Esophagus muscularis mucosa (tissue), 4 donors: ENCODE results near the gene GPR180. TPM values are rescaled to one million over a fixed set of nuclear protein-coding genes. Genes with fewer than 3 reads are reported as not detected.

Experiments used
- DNase-seq: peaks from one replicate; pipeline ENCODE4 v3.0.0-alpha.2; 2017; ENCODE audit errors: extremely low spot score
- H3K27ac ChIP-seq, 4 donors: fragments of 200-600 bp; sonication (generic); replicated peaks in 1 of 4; 1 replicate in 3 of 4; 2 replicates in 1 of 4; pipeline ENCODE4 v1.5.1; 2016 to 2019; ENCODE audit warnings: mild to moderate bottlenecking in 1 of 4
- H3K27me3 ChIP-seq, 4 donors: fragments of 200-600 bp; sonication (generic); one replicate each; pipeline versions ENCODE4 v1.5.1 to v1.6.0; 2016 to 2019
- H3K36me3 ChIP-seq, 4 donors: fragments of 200-600 bp; sonication (generic); one replicate each; pipeline ENCODE4 v1.5.1; 2016 to 2019
- H3K4me1 ChIP-seq, 4 donors: fragments of 200-600 bp; sonication (generic); one replicate each; pipeline ENCODE4 v1.5.1; 2016 to 2019
- H3K4me3 ChIP-seq, 4 donors: fragments of 200-600 bp; sonication (generic); 1 replicate in 2 of 4; 2 replicates in 2 of 4; pipeline ENCODE4 v1.5.1; 2016 to 2019; ENCODE audit warnings: mild to moderate bottlenecking in 4 of 4, moderate library complexity in 1 of 4
- H3K9me3 ChIP-seq, 4 donors: fragments of 200-600 bp; sonication (generic); 1 replicate in 3 of 4; 2 replicates in 1 of 4; pipeline ENCODE4 v1.5.1; 2016 to 2019
- EP300 ChIP-seq: sonication (generic); formaldehyde crosslinking; IDR thresholded peaks from one replicate; pipeline ENCODE4 v1.6.1; 2017; ENCODE audit warnings: antibody characterized with exemption
- POLR2A ChIP-seq: fragments of 450-650 bp; IDR thresholded peaks from one replicate; pipeline ENCODE4 v1.6.1; 2017; ENCODE audit warnings: antibody characterized with exemption, moderate library complexity, mild to moderate bottlenecking, low read depth
- POLR2AphosphoS5 ChIP-seq, 2 donors: sonication (generic); formaldehyde crosslinking; IDR thresholded peaks; one replicate each; pipeline ENCODE4 v1.6.1; 2017; ENCODE audit warnings: antibody characterized with exemption in 2 of 2
- WGBS: methylation state at CpG from one replicate; pipeline ENCODE4 v1.1.5; 2018; 5-methylcytosine and 5-hydroxymethylcytosine counted together
- intact Hi-C: fragments of 100-400 bp; cut with DNase I; formaldehyde crosslinking; loops from one replicate; pipeline ENCODE4 v1.15.1; 2023
- total RNA-seq, 4 donors: library from RNA; depleted of rRNA; stranded (reverse); fragments of >200 nt; gene quantifications; one replicate each; pipeline versions ENCODE4 v1.1.0 to v1.2.1, GENCODE V29; 2016
- TF ChIP-seq, protein P1 (sequence below), 3 experiments: fragments of 200-600 bp in 2 of 3; fragments of 450-650 bp in 1 of 3; sonication (generic) in 2 of 3; IDR thresholded peaks; one replicate each; pipeline ENCODE4 v1.5.1; 2017 to 2019; ENCODE audit warnings: antibody characterized with exemption in 3 of 3, mild to moderate bottlenecking in 2 of 3, moderate library complexity in 1 of 3

Gene GPR180
- total RNA-seq, 4 donors from 2014 or later = 2.7 to 4.7 (median 4.4) TPM

DNA sequence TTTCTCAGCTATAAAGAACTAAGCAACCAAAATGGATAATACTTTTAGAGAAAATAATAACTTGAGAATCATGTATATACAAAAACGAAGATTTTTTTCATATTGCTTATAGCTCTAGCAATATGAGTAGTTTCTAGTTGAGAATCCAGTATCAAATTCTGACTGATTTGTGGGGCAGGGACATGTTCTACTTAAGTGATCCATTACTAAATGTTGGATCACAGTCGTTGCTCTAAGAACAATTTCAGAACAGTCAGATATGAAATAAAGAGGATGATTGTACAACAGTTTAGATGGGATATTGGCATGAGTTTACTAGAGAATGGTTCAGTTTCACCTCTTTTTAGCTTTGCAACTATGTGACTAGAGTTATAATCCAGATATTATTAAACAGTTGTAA lies 70.7 kb downstream of the GPR180 start:
- no peak for DNase-seq
- no peaks in the 10 kb centered on the region for H3K4me1 ChIP-seq
- H3K27ac ChIP-seq = no peak overlapping the region
- H3K36me3 ChIP-seq = no peaks in the 10 kb centered on the region
- H3K4me3 ChIP-seq = no peak overlapping the region
- intact Hi-C loops = no loop called here
- H3K9me3 ChIP-seq = no peaks in the 10 kb centered on the region
- H3K27me3 ChIP-seq = peaks cover 0 to 3% (median 0%) of the 10 kb centered on the region in 4 donors
- TF ChIP-seq, protein P1, sequence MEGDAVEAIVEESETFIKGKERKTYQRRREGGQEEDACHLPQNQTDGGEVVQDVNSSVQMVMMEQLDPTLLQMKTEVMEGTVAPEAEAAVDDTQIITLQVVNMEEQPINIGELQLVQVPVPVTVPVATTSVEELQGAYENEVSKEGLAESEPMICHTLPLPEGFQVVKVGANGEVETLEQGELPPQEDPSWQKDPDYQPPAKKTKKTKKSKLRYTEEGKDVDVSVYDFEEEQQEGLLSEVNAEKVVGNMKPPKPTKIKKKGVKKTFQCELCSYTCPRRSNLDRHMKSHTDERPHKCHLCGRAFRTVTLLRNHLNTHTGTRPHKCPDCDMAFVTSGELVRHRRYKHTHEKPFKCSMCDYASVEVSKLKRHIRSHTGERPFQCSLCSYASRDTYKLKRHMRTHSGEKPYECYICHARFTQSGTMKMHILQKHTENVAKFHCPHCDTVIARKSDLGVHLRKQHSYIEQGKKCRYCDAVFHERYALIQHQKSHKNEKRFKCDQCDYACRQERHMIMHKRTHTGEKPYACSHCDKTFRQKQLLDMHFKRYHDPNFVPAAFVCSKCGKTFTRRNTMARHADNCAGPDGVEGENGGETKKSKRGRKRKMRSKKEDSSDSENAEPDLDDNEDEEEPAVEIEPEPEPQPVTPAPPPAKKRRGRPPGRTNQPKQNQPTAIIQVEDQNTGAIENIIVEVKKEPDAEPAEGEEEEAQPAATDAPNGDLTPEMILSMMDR (IDR thresholded peaks at IDR 0.05) = no peak
- no peak for TF ChIP-seq POLR2AphosphoS5 (IDR thresholded peaks at IDR 0.05)
- no peak for TF ChIP-seq POLR2A
- TF ChIP-seq EP300 = no peak
- 66% methylated on average over 2 of the region's 2 CpGs for WGBS

DNA sequence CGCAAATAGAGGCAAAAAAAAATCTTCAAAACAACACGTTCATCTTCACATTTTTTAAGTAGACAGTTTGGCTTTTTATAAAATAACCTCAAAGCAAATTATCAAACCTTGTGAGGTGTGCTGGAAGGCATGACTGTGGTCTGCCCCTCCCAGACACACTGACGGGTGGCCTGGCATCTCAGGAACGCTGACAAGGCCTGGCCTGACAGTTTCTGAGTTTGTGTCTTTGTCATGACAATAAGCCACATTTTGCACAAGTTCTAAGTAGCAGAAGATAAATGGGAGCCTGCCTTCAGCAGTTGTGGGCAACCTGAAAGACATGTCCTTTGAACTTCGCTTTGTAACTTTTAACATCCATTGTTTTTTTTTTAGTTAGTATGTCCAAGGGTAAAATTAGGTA lies 72.2 kb downstream of the GPR180 start:
- Histone ChIP-seq H3K9me3 (no peaks in the 10 kb centered on the region), H3K4me3 (no peak overlapping the region), H3K4me1 (no peaks in the 10 kb centered on the region), H3K36me3 (no peaks in the 10 kb centered on the region), H3K27ac (no peak overlapping the region), H3K27me3 (peaks cover 0 to 9% (median 0%) of the 10 kb centered on the region in 4 donors)
- no peak for DNase-seq
- TF ChIP-seq, protein P1 (IDR thresholded peaks at IDR 0.05) = no peak
- intact Hi-C loops = no loop called here
- WGBS = 55% methylated on average over 5 of the region's 5 CpGs

DNA sequence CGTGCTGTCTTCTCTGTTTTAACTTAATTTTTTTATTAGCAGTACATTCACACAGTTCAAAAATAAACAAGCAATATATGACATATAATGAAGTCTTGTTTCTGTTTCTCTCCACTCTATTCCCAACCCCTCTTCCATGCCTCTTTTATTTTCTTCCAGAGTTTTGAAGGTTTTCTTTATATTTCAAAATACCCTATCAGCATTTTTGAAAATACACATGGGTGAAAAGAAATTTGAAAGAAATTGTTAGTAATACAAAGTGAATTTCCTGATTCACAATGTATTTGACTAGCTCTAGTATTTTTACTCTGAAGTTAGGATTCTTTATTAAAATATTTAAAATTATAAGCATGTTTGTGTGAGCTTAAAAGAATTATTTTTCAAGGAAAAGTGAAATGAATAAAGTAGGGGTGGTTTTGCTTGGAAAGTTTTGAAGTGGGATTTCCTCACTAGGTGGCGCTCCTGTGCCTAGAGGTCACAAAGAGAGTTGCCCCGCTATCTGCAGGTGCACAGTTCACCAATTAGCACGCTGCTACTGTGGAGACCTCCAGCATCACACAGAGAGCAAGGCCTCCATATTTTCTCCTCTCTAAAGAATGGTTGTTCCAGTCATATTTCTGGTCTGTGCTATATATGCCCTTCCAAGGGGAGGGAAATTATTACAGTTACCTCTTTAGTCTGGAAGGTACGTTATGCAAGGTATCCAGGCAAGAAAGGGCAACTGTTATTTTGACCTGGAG lies 73.1 kb downstream of the GPR180 start:
- 35% methylated on average over 5 of the region's 5 CpGs for WGBS
- H3K36me3 ChIP-seq = no peaks in the 10 kb centered on the region
- H3K4me3 ChIP-seq = no peak overlapping the region
- DNase-seq = no peak
- H3K27ac ChIP-seq = no peak overlapping the region
- no peaks in the 10 kb centered on the region for H3K9me3 ChIP-seq
- peaks cover 0 to 13% (median 0%) of the 10 kb centered on the region in 4 donors for H3K27me3 ChIP-seq
- intact Hi-C loops = no loop called here
- H3K4me1 ChIP-seq = no peaks in the 10 kb centered on the region
- no peak for TF ChIP-seq EP300
- TF ChIP-seq, protein P1 (IDR thresholded peaks at IDR 0.05) = peak; percentile 19 to 52 (median 35)
- TF ChIP-seq POLR2A = no peak

DNA sequence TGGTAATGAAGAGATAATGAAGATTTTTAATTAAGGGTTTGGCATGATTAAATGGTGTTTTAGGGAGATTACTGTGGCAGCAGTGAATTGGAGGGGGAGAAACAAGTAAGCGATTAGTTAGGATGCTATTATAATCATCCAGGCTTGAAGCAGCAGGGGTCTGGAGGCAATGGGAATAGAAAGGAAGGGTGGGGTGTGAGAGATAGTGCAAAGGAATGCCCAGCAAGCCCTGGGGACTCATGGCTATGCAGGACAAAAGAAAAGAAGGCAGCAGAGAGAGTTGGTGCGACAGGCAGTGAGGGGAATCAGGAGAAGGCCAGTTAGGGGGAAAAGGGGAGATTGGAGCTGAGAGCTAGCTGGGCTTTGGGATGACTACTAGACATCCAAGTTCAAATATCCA lies 76.1 kb downstream of the GPR180 start:
- no peaks in the 10 kb centered on the region for H3K9me3 ChIP-seq
- peaks cover 0 to 19% (median 0%) of the 10 kb centered on the region in 4 donors for H3K27me3 ChIP-seq
- WGBS = 82% methylated on average over 2 of the region's 2 CpGs
- intact Hi-C loops = no loop called here
- no peak for DNase-seq
- H3K36me3 ChIP-seq = no peaks in the 10 kb centered on the region
- no peaks in the 10 kb centered on the region for H3K4me1 ChIP-seq
- H3K4me3 ChIP-seq = no peak overlapping the region
- H3K27ac ChIP-seq = no peak overlapping the region
- TF ChIP-seq EP300 (no peak), POLR2A (no peak), POLR2AphosphoS5 (IDR thresholded peaks at IDR 0.05) (no peak)
- TF ChIP-seq, protein P1 (IDR thresholded peaks at IDR 0.05) = no peak

DNA sequence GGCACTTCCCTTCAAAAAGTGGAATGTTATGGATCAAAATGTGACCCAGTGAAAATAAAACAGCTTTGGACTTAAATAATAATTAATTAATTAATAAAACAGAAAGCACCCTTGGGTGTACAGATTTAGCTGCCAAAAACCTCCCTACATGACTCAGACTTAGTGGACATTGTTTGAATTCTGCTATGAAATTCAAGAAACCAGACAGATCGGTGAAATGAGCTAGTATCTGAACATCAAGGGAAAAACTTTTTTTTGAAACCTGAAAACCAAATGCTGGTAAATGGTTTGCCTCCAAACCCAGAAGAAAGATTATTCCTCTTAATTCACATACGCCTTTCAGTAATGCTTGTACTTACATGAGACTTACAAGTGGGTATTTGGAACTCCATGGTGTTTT lies 77.2 kb downstream of the GPR180 start:
- no peaks in the 10 kb centered on the region for H3K4me1 ChIP-seq
- H3K4me3 ChIP-seq = no peak overlapping the region
- intact Hi-C loops = no loop called here
- H3K27ac ChIP-seq = no peak overlapping the region
- peaks cover 0 to 19% (median 0%) of the 10 kb centered on the region in 4 donors for H3K27me3 ChIP-seq
- H3K36me3 ChIP-seq = no peaks in the 10 kb centered on the region
- DNase-seq = no peak
- WGBS = 86% methylated on average over 2 of the region's 2 CpGs
- no peaks in the 10 kb centered on the region for H3K9me3 ChIP-seq
- TF ChIP-seq, protein P1 (IDR thresholded peaks at IDR 0.05) = no peak
- no peak for TF ChIP-seq POLR2AphosphoS5 (IDR thresholded peaks at IDR 0.05)
- no peak for TF ChIP-seq POLR2A
- TF ChIP-seq EP300 = no peak
